MCF 10A (cell line): Measurements from ENCODE around the gene KRT79. TPM values are rescaled to one million over a fixed set of nuclear protein-coding genes. Genes with fewer than 3 reads are reported as not detected.

Experiments
- BruUV-seq: library from RNA; stranded (reverse); fragments of 400-500 nt; replicated peaks from 2 replicates; lab custom pipeline; 2021; lab: Mats Ljungman, UMichigan
- CTCF ChIA-PET: fragments of 300-600 bp; sonication (Branson Sonifier 250); formaldehyde crosslinking; extraction: SDS; loops from one replicate; lab custom pipeline; 2021; ENCODE audit warnings: antibody characterized with exemption, inconsistent platforms; lab: Yijun Ruan, JAX
- POLR2A ChIA-PET: fragments of 300-600, 350-650 bp; sonication (Branson Sonifier 250); formaldehyde crosslinking; extraction: SDS; loops from one replicate; lab custom pipeline; 2020; ENCODE audit warnings: antibody characterized with exemption, inconsistent platforms; lab: Yijun Ruan, JAX
- DNase-seq: peaks from one replicate; pipeline ENCODE4 v3.0.0-alpha.2; 2018; ENCODE audit not compliant: unreplicated experiment
- H3K27ac Mint-ChIP-seq: one replicate; pipeline ENCODE4 v1.8.0; 2022; ENCODE audit warnings: mild to moderate bottlenecking, low read depth, mixed read lengths; ENCODE audit not compliant: unreplicated experiment
- H3K27me3 Mint-ChIP-seq: one replicate; pipeline ENCODE4 v1.8.0; 2022; ENCODE audit warnings: mixed read lengths; ENCODE audit not compliant: insufficient read depth, unreplicated experiment
- H3K36me3 Mint-ChIP-seq: one replicate; pipeline ENCODE4 v1.8.0; 2022; ENCODE audit warnings: mild to moderate bottlenecking, moderate library complexity, mixed read lengths; ENCODE audit not compliant: insufficient read depth, unreplicated experiment
- H3K4me1 Mint-ChIP-seq: one replicate; pipeline ENCODE4 v1.8.0; 2022; ENCODE audit warnings: mixed read lengths; ENCODE audit not compliant: insufficient read depth, unreplicated experiment
- H3K4me3 Mint-ChIP-seq: one replicate; pipeline ENCODE4 v1.8.0; 2022; ENCODE audit warnings: mild to moderate bottlenecking, moderate library complexity, mixed read lengths; ENCODE audit not compliant: unreplicated experiment
- H3K9me3 Mint-ChIP-seq: one replicate; pipeline ENCODE4 v1.8.0; 2022; ENCODE audit warnings: mixed read lengths; ENCODE audit not compliant: unreplicated experiment
- CTCF ChIP-seq: fragments of 200-600 bp; IDR thresholded peaks from one replicate; pipeline ENCODE4 v1.8.0; 2022; ENCODE audit warnings: antibody characterized with exemption, mild to moderate bottlenecking; ENCODE audit not compliant: unreplicated experiment
- intact Hi-C: fragments of 100-400 bp; cut with micrococcal nuclease; formaldehyde crosslinking; loops from 2 replicates; pipeline ENCODE4 v1.14.1; 2022
- total RNA-seq: library from RNA; stranded (reverse); gene quantifications from 2 replicates; pipeline ENCODE4 v1.2.3, GENCODE V29; 2022

The KRT79 gene
- total RNA-seq, 1 experiment from 2014 or later = not detected

GRCh38 chr12:52783563-52784316 is 50.4 kb downstream of the KRT79 start:
- H3K27me3 Mint-ChIP-seq = peaks cover 60% of the 10 kb centered on the region
- no TSS peak for BruUV-seq

GRCh38 chr12:52782502-52782901 is 51.6 kb downstream of the KRT79 start:
- Mint-ChIP-seq H3K27ac (no peak overlapping the region), H3K9me3 (peaks cover 7% of the 10 kb centered on the region), H3K4me3 (no peak overlapping the region), H3K27me3 (peaks cover 72% of the 10 kb centered on the region), H3K36me3 (no peaks in the 10 kb centered on the region), H3K4me1 (no peaks in the 10 kb centered on the region)
- no peak for TF ChIP-seq CTCF
- intact Hi-C loops = no loop called here
- BruUV-seq = no TSS peak
- CTCF ChIA-PET = no interaction called here
- POLR2A ChIA-PET = interaction anchor here (1.1 kb wide), 1 partner anchor 18 kb away, joined by 7 read pairs; no protein-coding TSS in a partner anchor
- no peak for DNase-seq

More at GRCh38 chr12:52783563-52784316, 50.4 kb downstream of the KRT79 start:
- H3K9me3 Mint-ChIP-seq = peaks cover 7% of the 10 kb centered on the region
- TF ChIP-seq CTCF = no peak
- DNase-seq = no peak
- POLR2A ChIA-PET = no interaction called here
- no peaks in the 10 kb centered on the region for H3K4me1 Mint-ChIP-seq
- no peak overlapping the region for H3K27ac Mint-ChIP-seq
- intact Hi-C loops = no loop called here
- CTCF ChIA-PET = no interaction called here
- no peaks in the 10 kb centered on the region for H3K36me3 Mint-ChIP-seq
- H3K4me3 Mint-ChIP-seq = no peak overlapping the region

- DNase-seq = no peak
- Mint-ChIP-seq H3K27ac (no peak overlapping the region), H3K27me3 (peaks cover 82% of the 10 kb centered on the region), H3K4me1 (no peaks in the 10 kb centered on the region), H3K9me3 (peaks cover 7% of the 10 kb centered on the region), H3K4me3 (no peak overlapping the region), H3K36me3 (no peaks in the 10 kb centered on the region)
- intact Hi-C loops = no loop called here
- CTCF ChIA-PET = interaction anchor here (1.2 kb wide), 1 partner anchor 409 kb away, joined by 4 read pairs; no protein-coding TSS in a partner anchor
- POLR2A ChIA-PET = interaction anchor here (0.6 to 1.1 kb wide), 2 partner anchors 16 to 19 kb away, joined by 3 to 7 read pairs; no protein-coding TSS in a partner anchor
- TF ChIP-seq CTCF = no peak
- no TSS peak for BruUV-seq
Measured at GRCh38 chr12:52781399-52782082, 52.6 kb downstream of the KRT79 start.

GRCh38 chr12:52779914-52780313 is 54.2 kb downstream of the KRT79 start:
- CTCF ChIA-PET = no interaction called here
- no peaks in the 10 kb centered on the region for H3K4me1 Mint-ChIP-seq
- H3K27me3 Mint-ChIP-seq = peaks cover 72% of the 10 kb centered on the region
- DNase-seq = no peak
- no peaks in the 10 kb centered on the region for H3K9me3 Mint-ChIP-seq
- no peak for TF ChIP-seq CTCF
- BruUV-seq = no TSS peak
- no peaks in the 10 kb centered on the region for H3K36me3 Mint-ChIP-seq
- no peak overlapping the region for H3K27ac Mint-ChIP-seq
- H3K4me3 Mint-ChIP-seq = no peak overlapping the region
- POLR2A ChIA-PET = no interaction called here
- intact Hi-C loops = no loop called here
